Common myeloid progenitor, CD34-positive (primary cell): Measurements from ENCODE around the gene PTBP1.

Source experiments
- CTCF ChIA-PET: fragments of 350-600 bp; sonication (Branson Sonifier 250); formaldehyde crosslinking; loops from one replicate; lab custom pipeline; 2021; ENCODE audit warnings: antibody characterized with exemption; lab: Charles Lee
- POLR2A ChIA-PET: fragments of 350-600 bp; sonication (Branson Sonifier 250); formaldehyde crosslinking; loops from one replicate; lab custom pipeline; 2021; ENCODE audit warnings: antibody characterized with exemption; lab: Charles Lee
- DNase-seq, 3 donors: peaks; one replicate each; pipeline versions ENCODE4 v3.0.0 to v3.0.0-alpha.2; 2013
- H3K27ac ChIP-seq, 2 experiments: 1 replicate in 1 of 2; 2 replicates in 1 of 2; pipeline ENCODE4 v1.7.0; 2013; ENCODE audit warnings: inconsistent platforms in 2 of 2, low read length in 2 of 2, mild to moderate bottlenecking in 2 of 2, low read depth in 1 of 2, moderate library complexity in 1 of 2; ENCODE audit not compliant: severe bottlenecking in 2 of 2, insufficient read depth in 1 of 2, poor library complexity in 1 of 2
- H3K27me3 ChIP-seq, 5 experiments: replicated peaks in 2 of 5; 1 replicate in 3 of 5; 2 replicates in 2 of 5; pipeline versions ENCODE4 v1.6.1 to v1.7.0; 2013; ENCODE audit warnings: low read length in 4 of 5, mild to moderate bottlenecking in 2 of 5, moderate library complexity in 2 of 5, inconsistent platforms in 1 of 5; ENCODE audit not compliant: insufficient read depth in 5 of 5, control insufficient read depth in 4 of 5
- H3K36me3 ChIP-seq, 4 experiments: 1 replicate in 2 of 4; 2 replicates in 2 of 4; pipeline versions ENCODE4 v1.6.1 to v1.7.0; 2013; ENCODE audit warnings: low read length in 3 of 4, control low read depth in 1 of 4, mild to moderate bottlenecking in 1 of 4; ENCODE audit not compliant: control insufficient read depth in 4 of 4, insufficient read depth in 4 of 4
- H3K4me1 ChIP-seq, 4 experiments: 1 replicate in 3 of 4; 2 replicates in 1 of 4; pipeline versions ENCODE4 v1.6.1 to v1.7.1; 2013; ENCODE audit warnings: low read length in 3 of 4, mild to moderate bottlenecking in 3 of 4, control low read depth in 1 of 4, inconsistent platforms in 1 of 4, moderate library complexity in 1 of 4; ENCODE audit not compliant: control insufficient read depth in 4 of 4, insufficient read depth in 4 of 4; ENCODE audit errors: control extremely low read depth in 1 of 4
- H3K4me3 ChIP-seq, 7 experiments: 1 replicate in 4 of 7; 2 replicates in 3 of 7; pipeline versions ENCODE4 v1.5.1 to v1.7.0; 2013; ENCODE audit warnings: mild to moderate bottlenecking in 7 of 7, low read length in 6 of 7, moderate library complexity in 6 of 7, inconsistent platforms in 2 of 7, low read depth in 2 of 7, control low read depth in 1 of 7; ENCODE audit not compliant: insufficient read depth in 4 of 7, control insufficient read depth in 1 of 7; ENCODE audit errors: extremely low read depth in 1 of 7
- H3K9me3 ChIP-seq, 5 experiments: 1 replicate in 4 of 5; 2 replicates in 1 of 5; pipeline versions ENCODE4 v1.6.1 to v1.7.1; 2013; ENCODE audit warnings: low read length in 4 of 5, mild to moderate bottlenecking in 2 of 5, inconsistent platforms in 1 of 5, low read depth in 1 of 5, moderate library complexity in 1 of 5; ENCODE audit not compliant: control insufficient read depth in 4 of 5, insufficient read depth in 2 of 5; ENCODE audit errors: control extremely low read depth in 1 of 5
- WGBS: methylation state at CpG from one replicate; pipeline ENCODE4 v1.1.5; 2013; ENCODE audit not compliant: insufficient coverage; 5-methylcytosine and 5-hydroxymethylcytosine counted together

PTBP1 gene

GRCh38 chr19:855566-856120, 58.4 kb downstream of the PTBP1 start:
- ChIA-PET POLR2A (interaction anchor here (0.6 kb wide), 1 partner anchor 36 kb away, joined by 3 read pairs; no protein-coding TSS in a partner anchor), CTCF (interaction anchor here (0.6 to 2.3 kb wide), 4 partner anchors 11 to 68 kb away, joined by 3 to 11 read pairs (median 8); partner anchors contain the start of gene PRTN3)
- DNase-seq, result no peak
- Histone ChIP-seq H3K4me3 (no peak overlapping the region), H3K4me1 (peaks cover 0 to 21% (median 17%) of the 10 kb centered on the region in 4 experiments), H3K27ac (no peak overlapping the region), H3K9me3 (no peaks in the 10 kb centered on the region), H3K27me3 (peaks cover 0 to 46% (median 12%) of the 10 kb centered on the region in 5 experiments), H3K36me3 (no peaks in the 10 kb centered on the region)
- WGBS, result 83% methylated on average over 40 of the region's 40 CpGs

- H3K27ac ChIP-seq, result no peak overlapping the region
- no peaks in the 10 kb centered on the region for H3K9me3 ChIP-seq
- no peaks in the 10 kb centered on the region for H3K36me3 ChIP-seq
- POLR2A ChIA-PET, result no interaction called here
- no peak overlapping the region for H3K4me3 ChIP-seq
- no peak for DNase-seq
- peaks cover 0 to 32% (median 28%) of the 10 kb centered on the region in 4 experiments for H3K4me1 ChIP-seq
- H3K27me3 ChIP-seq, result peaks cover 0 to 23% (median 11%) of the 10 kb centered on the region in 5 experiments
- CTCF ChIA-PET, result interaction anchor here (0.6 to 1.5 kb wide), 4 partner anchors 35 to 145 kb away, joined by 3 to 6 read pairs (median 4); partner anchors contain the start of genes MED16 and RNU6-9
- 74% methylated on average over 5 of the region's 9 CpGs for WGBS
Measured at GRCh38 chr19:858284-858683, 61.0 kb downstream of the PTBP1 start.

GRCh38 chr19:858868-859843, 61.9 kb downstream of the PTBP1 start, which contains the start of gene CFD:
Gene CFD, plus strand, starts transcription at chr19:859664. Its CDS starts 26 bp downstream, at chr19:859690.
- ChIA-PET CTCF (interaction anchor here (0.9 to 1.5 kb wide), 5 partner anchors 34 to 384 kb away, joined by 3 to 6 read pairs (median 3); partner anchors contain the start of genes MED16 and RNU6-9), POLR2A (no interaction called here)
- WGBS, result 21% methylated on average over 17 of the region's 24 CpGs
- DNase-seq, result peak; percentile 30 to 71 (median 52)
- Histone ChIP-seq H3K4me3 (peak within 1 kb of the TSS in 5 of 7 experiments; percentile 32 to 66 (median 57)), H3K36me3 (no peaks in the 10 kb centered on the region), H3K4me1 (peaks cover 0 to 40% (median 36%) of the 10 kb centered on the region in 4 experiments), H3K27ac (peak within 1 kb of the TSS in 1 of 2 experiments; percentile 64), H3K9me3 (no peaks in the 10 kb centered on the region), H3K27me3 (peaks cover 0 to 19% (median 11%) of the 10 kb centered on the region in 5 experiments)

GRCh38 chr19:861141-861755, 64.0 kb downstream of the PTBP1 start:
- peak overlapping the region in 2 of 7 experiments; percentile 23 to 26 for H3K4me3 ChIP-seq
- H3K9me3 ChIP-seq, result no peaks in the 10 kb centered on the region
- H3K4me1 ChIP-seq, result peaks cover 0 to 40% (median 37%) of the 10 kb centered on the region in 4 experiments
- ChIA-PET CTCF (no interaction called here), POLR2A (no interaction called here)
- WGBS, result 57% methylated on average over 14 of the region's 35 CpGs
- DNase-seq, result no peak
- peaks cover 0 to 17% (median 11%) of the 10 kb centered on the region in 5 experiments for H3K27me3 ChIP-seq
- no peak overlapping the region for H3K27ac ChIP-seq
- H3K36me3 ChIP-seq, result no peaks in the 10 kb centered on the region
